HG02973 (cell line): Measurements from ENCODE around the gene ROR2.

ENCODE experiments used
- ATAC-seq: cut with Tn5 transposase; IDR thresholded peaks from one replicate; pipeline ENCODE4 v1.9.1; 2021; ENCODE audit warnings: moderate library complexity; ENCODE audit not compliant: unreplicated experiment

Gene ROR2

DNA sequence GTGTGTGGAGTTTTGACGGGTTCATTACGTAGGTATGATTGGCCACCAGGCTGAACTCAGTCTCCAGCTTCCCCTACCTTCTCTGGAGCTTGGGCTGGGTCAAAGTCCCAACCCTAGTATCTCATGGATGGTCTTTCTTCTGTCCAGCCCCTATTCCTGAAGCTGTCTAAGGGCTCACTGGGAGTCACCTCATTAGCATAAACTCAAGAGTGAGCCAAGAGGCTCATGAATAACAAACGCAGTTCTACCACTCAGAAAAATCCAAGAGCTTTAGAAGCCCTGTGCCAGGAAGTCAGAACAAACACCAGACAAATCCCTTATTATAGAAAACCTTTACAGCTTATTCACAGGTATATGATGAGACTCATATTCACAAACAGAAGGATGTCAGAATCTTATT lies 346.1 kb downstream of the ROR2 start:
- ATAC-seq: no peak

GRCh38 chr9:91599564-91599963 lies 350.5 kb downstream of the ROR2 start:
- ATAC-seq: no peak

DNA sequence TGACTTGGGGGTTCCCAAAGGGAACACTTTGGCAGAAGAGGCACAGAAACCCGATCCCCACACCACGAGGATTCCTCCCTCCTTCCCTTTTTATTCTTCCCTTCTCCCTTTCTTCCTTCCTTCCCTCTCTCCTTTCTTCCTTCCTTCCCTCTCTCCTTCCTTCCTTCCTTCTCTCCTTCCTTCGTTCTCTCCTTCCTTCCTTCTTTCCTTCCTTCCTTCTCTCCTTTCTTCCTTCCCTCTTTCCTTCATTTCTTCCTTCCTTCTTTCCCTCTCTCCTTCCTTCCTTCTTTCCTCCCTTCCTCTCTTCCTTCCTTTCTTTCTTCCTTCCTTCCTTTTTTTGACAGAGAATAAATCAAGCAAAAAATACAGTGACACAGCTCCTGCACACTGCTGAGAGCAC lies 358.4 kb downstream of the ROR2 start:
- ATAC-seq: no peak

GRCh38 chr9:91589101-91589553 lies 360.9 kb downstream of the ROR2 start:
- ATAC-seq: no peak

DNA sequence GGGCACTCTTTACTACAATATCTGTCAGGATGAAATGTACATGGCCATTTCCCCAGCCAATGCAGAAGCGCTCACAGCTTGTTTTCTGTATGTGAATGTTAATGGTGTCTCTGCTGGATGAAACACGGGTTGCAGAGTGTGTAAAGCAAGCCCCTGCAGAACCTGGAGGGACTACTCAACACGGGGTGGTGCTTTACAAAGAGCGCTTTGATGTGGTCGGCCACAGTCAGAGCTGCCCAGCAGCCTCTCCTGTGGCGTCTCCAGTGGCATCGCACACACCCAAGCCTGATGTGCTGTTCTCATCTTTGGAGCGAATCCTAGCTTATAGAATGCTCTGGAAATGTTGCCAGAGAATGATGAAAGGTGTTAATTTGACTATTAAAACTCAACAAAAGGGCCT lies 363.7 kb downstream of the ROR2 start:
- no peak for ATAC-seq

DNA sequence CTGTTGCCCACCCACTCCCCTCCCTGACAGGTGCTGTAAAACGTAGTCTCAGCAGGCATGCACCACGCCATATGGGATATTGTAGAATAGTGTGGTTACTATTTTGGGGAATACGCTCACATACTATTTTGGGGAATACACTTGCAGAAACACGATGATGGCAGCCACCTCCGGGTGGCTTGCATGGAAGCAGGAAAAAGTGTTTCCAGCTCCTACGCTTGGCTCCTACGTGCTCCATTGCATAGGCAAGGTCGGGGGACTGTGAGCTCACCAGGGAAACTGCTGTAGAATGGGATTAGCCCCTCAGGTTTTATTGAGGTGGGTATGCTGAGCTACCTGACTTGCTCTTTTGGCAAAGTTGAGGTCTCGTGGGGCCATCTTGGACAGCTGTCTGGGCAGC lies 366.1 kb downstream of the ROR2 start:
- ATAC-seq: no peak

DNA sequence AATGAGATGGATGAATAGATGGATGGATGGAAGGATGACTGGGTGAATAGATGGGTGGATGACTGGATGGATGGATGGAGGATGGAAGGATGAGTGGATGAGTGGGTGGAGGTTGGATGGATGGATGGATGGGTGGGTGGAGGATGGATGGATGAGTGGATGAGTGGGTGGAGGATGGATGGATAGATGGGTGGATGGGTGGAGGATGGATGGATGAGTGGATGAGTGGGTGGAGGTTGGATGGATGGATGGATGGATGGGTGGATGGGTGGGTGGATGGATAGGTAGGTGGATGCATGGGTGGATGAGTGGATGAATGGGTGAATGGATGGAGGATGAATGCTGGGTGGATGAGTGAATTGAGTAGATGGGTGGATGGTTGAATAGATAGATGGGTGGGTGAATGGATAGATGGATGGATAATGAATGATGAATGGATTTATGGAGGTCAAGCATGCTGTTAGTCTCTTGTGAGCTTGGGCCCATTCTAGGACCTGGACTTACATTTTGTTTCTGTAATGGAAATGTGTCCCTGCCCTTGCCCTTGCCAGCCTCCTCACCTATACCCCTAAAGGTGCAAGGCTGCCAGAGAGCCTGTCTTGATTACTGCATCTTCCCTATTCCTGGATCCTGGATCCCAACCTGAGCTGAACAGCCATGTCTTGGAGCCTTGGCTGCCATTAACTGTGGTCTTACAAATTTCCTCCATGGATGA lies 366.7 kb downstream of the ROR2 start:
- no peak for ATAC-seq

DNA sequence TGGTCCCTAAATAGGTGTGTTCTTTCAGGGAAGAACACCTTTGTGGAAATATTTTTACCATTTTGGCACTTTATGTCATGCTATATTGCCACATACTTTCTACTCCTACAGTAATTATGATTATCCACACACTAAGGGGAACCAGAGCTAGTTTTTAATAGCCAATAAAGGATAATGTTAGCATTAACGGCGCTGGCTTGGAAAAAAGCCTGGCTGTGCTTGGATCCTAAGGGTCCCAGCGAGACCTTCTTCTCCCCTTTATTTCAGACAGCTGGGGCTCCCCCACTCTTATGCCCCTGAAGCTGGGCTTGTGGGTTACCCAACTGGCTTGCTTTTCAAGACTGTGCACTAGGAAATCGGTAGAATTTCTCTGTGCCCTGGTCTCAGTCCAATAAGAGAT lies 367.8 kb downstream of the ROR2 start:
- no peak for ATAC-seq

DNA sequence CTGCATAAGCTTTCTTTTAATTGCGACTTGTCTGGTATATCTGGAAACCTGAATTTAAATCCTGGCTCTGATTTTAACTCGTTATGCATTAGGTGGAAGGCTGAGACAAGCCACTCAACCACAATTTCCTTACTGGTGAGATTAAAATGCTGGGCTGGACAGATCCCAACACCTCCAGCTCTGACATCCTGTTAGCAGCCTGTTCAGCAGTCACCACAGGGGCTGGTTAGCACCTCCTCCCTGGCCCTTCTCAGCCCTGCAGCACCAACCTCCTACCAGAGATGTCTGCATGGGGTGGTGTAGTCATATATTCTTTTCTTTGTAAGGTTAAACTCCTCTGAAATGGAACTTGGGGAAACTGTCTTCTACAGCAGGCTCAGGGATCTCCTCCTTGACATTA lies 369.9 kb downstream of the ROR2 start:
- no peak for ATAC-seq

DNA sequence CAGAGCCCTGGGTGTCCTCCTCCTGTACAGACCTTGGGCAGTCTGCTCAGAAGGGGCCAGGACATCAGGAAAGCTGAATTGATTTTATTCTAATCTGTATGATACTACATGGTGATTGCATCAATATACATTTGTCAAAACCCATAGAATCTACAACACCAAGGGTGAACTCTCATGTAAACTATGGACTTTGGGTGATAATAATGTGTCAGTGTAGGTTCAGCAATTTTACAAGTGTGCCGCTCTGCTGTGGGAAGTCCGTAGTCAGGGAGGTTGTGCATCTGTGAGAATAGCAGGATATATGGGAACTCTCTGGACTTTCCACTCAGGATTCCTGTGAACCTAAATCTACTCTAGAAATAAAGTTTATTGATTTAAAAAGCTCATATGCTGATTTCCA lies 371.1 kb downstream of the ROR2 start:
- no peak for ATAC-seq

GRCh38 chr9:91577633-91578061 lies 372.4 kb downstream of the ROR2 start:
- ATAC-seq: no peak

- no peak for ATAC-seq
These were observed 377.2 kb downstream of the ROR2 start for GRCh38 chr9:91572811-91573210.

- ATAC-seq: no peak
These were observed 378.0 kb downstream of the ROR2 start for GRCh38 chr9:91572044-91572443.

- no peak for ATAC-seq
These were observed 379.0 kb downstream of the ROR2 start for GRCh38 chr9:91571036-91571435.

GRCh38 chr9:91567642-91568274 lies 382.3 kb downstream of the ROR2 start:
- no peak for ATAC-seq

DNA sequence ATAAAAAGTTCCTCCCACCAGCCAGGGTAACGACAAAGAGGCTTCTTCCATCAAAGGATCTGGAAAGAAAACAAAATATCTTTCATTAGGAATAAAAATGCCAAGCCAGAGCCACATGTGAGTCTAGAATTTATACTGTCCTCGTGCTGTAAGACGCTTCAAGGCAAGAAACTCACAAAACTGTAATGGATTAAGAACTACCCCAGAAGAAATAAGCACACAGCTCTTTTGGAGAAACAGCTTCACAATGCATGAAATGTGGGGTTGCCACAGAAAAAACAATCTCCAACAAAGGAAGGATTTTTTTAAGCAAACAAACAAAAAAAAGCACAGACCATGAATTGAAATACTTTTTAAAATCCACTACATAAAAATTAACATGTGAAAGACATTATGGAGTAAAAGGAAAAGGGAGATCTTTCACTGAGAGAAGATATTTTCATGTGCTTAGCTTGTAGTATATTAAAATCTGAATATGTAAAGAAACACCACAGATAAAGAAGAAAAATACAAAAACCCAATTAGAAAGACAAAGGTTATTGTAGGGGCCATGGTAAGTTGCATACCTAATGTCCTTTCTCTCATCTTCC lies 385.9 kb downstream of the ROR2 start:
- ATAC-seq: no peak

- ATAC-seq: no peak
These were observed 387.6 kb downstream of the ROR2 start for GRCh38 chr9:91562416-91562815.

GRCh38 chr9:91560301-91560700 lies 389.7 kb downstream of the ROR2 start:
- ATAC-seq: no peak

- ATAC-seq: no peak
These were observed 391.1 kb downstream of the ROR2 start for GRCh38 chr9:91558879-91559278.

DNA sequence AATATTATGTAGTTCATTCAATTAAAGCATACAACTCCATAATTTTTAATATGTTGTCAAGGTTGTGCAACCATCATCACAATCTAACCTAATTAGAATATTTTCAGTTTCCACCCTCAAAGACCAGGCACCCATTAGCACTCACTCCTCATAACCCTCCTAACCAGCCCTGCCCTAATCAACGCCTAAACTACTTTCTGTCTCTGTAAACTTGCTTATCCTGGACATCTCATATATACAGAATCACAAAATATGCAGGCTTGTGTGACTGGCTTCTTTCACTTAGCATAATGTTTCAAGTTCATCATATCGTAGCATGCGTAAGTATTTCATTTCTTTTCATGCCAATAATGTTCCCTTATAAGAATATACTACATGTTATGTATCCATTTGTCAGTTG lies 391.6 kb downstream of the ROR2 start:
- ATAC-seq: no peak

DNA sequence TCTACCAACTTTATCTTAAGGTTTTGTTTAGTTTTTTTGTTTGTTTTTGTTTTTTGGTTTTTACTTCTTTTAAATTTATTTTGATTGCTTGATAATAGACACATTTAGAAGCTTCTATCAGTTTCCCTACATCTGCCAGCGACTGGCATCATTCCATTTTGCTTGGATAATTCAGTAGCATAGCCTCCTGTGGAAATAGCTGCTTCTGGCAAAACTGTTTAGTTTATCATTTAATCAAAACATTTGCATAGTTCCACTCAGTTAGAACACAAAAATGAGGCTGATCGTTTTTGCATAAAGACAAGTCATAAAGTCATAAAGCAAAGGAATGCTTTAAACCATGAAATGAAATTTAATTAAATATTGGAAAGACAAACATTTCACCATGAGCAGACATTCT lies 392.7 kb downstream of the ROR2 start:
- no peak for ATAC-seq

GRCh38 chr9:91555132-91555531 lies 394.9 kb downstream of the ROR2 start:
- no peak for ATAC-seq
